Heart left ventricle (tissue), 13 donors: Measurements from ENCODE around the gene HSD17B14.
A peak's percentile ranks its signal among the peaks of the same experiment; 100 is the strongest.

Experiments used
- CTCF ChIP-seq, 12 donors: fragments of 200-600 bp; sonication (generic) in 4 of 12; IDR thresholded peaks; one replicate each; pipeline versions ENCODE4 v1.5.0 to v1.8.0; 2018 to 2022; ENCODE audit warnings: antibody characterized with exemption in 12 of 12, mild to moderate bottlenecking in 5 of 12
- POLR2A ChIP-seq, 2 donors: fragments of 450-650 bp; IDR thresholded peaks; one replicate each; pipeline ENCODE4 v1.6.1; 2017; ENCODE audit warnings: antibody characterized with exemption in 2 of 2, mild to moderate bottlenecking in 2 of 2, moderate library complexity in 2 of 2
- donor health status: ischemic (EF 13 %, LVEDD 7.1; RV severe dilation, severe dysfunction).
- donor health status: DM: no; HTN: yes; CAD: no.
- donor health status: DM: no; HTN: no; CAD: no.
- donor health status: ischemic (EF 25% LVEDD 6.9; RV normal size, moderate dysfunction).
- donor health status: ischemic (EF 25% LVEDD 5.7; RV mildly dilated, moderate dysfunction).
- donor health status: ischemic (EF 35%, LVEDD 5.7; RV mildly dilated, moderate dysfunction).
- donor health status: nonischemic (EF 11% LVEDD 7.7; RV severe dilation, severe dysfunction).
- donor health status: DM: yes; HTN: yes; CAD: no.
- donor health status: PGD.
- donor health status: ischemic (EF 29% LVEDD 5.4; RV normal size, mild dysfunction).
- donor health status: nonischemic (EF 23%, LVEDD 6.1; RV moderate dilation, normal function).

- TF ChIP-seq CTCF (IDR thresholded peaks at IDR 0.05) (peak in 6 of 12 donors; percentile 19 to 45 (median 33)), POLR2A (IDR thresholded peaks at IDR 0.05) (no peak)
Measured at GRCh38 chr19:48784527-48784926, 51.8 kb downstream of the HSD17B14 start.
